ENCODE data around the gene ATP9B.
A peak's percentile ranks its signal among the peaks of the same experiment; 100 is the strongest.
"Not testable (repeated sequence)": the region's sequence is repeated elsewhere in the genome, so short reads cannot be mapped to it uniquely, and the experiment has no call there.

ATP9B gene

GRCh38 chr18:79365701-79366100, 296.5 kb downstream of the ATP9B start:
- no peak for DNase-seq (ENCODE audit: low read depth)

GRCh38 chr18:79366177-79367094, 297.2 kb downstream of the ATP9B start:
- DNase-seq (ENCODE audit: low read depth) = peak; percentile 70

GRCh38 chr18:79367480-79367879, 298.3 kb downstream of the ATP9B start:
- DNase-seq (ENCODE audit: low read depth) = no peak

- no peak for DNase-seq (ENCODE audit: low read depth)
Observed at GRCh38 chr18:79367989-79368388, 298.8 kb downstream of the ATP9B start.

GRCh38 chr18:79368681-79369080, 299.5 kb downstream of the ATP9B start:
- no peak for DNase-seq (ENCODE audit: low read depth)

- DNase-seq (ENCODE audit: low read depth) = no peak
Observed at GRCh38 chr18:79371561-79372121, 302.4 kb downstream of the ATP9B start.

GRCh38 chr18:79372461-79372860, 303.3 kb downstream of the ATP9B start:
- no peak for DNase-seq (ENCODE audit: low read depth)

- no peak for DNase-seq (ENCODE audit: low read depth)
Observed at GRCh38 chr18:79372991-79373390, 303.8 kb downstream of the ATP9B start.

- no peak for DNase-seq (ENCODE audit: low read depth)
Observed at GRCh38 chr18:79373736-79374135, 304.5 kb downstream of the ATP9B start.

- DNase-seq (ENCODE audit: low read depth) = no peak
Observed at GRCh38 chr18:79374408-79375171, 305.4 kb downstream of the ATP9B start.

- no peak for DNase-seq (ENCODE audit: low read depth)
Observed at GRCh38 chr18:79375441-79376154, 306.4 kb downstream of the ATP9B start.

- not testable (repeated sequence) for DNase-seq (ENCODE audit: low read depth)
Observed at GRCh38 chr18:79376661-79377060, 307.5 kb downstream of the ATP9B start.

GRCh38 chr18:79377187-79377891, 308.1 kb downstream of the ATP9B start:
- no peak for DNase-seq (ENCODE audit: low read depth)

- peak; percentile 75 for DNase-seq (ENCODE audit: low read depth)
Observed at GRCh38 chr18:79378536-79379250, 309.5 kb downstream of the ATP9B start.

GRCh38 chr18:79379251-79379905, 310.2 kb downstream of the ATP9B start:
- DNase-seq (ENCODE audit: low read depth) = no peak

- DNase-seq (ENCODE audit: low read depth) = no peak
Observed at GRCh38 chr18:79379931-79380815, 311.0 kb downstream of the ATP9B start.

GRCh38 chr18:79380816-79381806, 311.9 kb downstream of the ATP9B start:
- peak; percentile 59 for DNase-seq (ENCODE audit: low read depth)

- DNase-seq (ENCODE audit: low read depth) = no peak
Observed at GRCh38 chr18:79381811-79382311, 312.7 kb downstream of the ATP9B start.
